H1 (cell line): ENCODE results near the gene HSD17B4. TPM values are rescaled to one million over a fixed set of nuclear protein-coding genes. Genes with fewer than 3 reads are reported as not detected.

ENCODE experiments used
- CTCF ChIA-PET: fragments of 300-600 bp; sonication (Branson Sonifier 250); formaldehyde crosslinking; loops from one replicate; lab custom pipeline; 2021; ENCODE audit not compliant: partially characterized antibody; lab: Charles Lee
- POLR2A ChIA-PET: fragments of 300-600 bp; sonication (Branson Sonifier 250); formaldehyde crosslinking; loops from one replicate; lab custom pipeline; 2021; ENCODE audit warnings: inconsistent platforms; ENCODE audit not compliant: partially characterized antibody; lab: Charles Lee
- DNase-seq, 2 experiments: peaks; one replicate each; pipeline versions ENCODE4 v3.0.0 to v3.0.0-alpha.2; 2010 to 2022; ENCODE audit warnings: low spot score in 2 of 2, low read depth in 1 of 2, mixed read lengths in 1 of 2
- FAIRE-seq: peaks from 2 replicates; lab custom pipeline; 2011; peaks lifted over from hg19 to GRCh38; lab: Jason Lieb, UNC
- H2AFZ ChIP-seq: 2 replicates; pipeline ENCODE4 v1.8.1; 2012; ENCODE audit warnings: low read length, inconsistent platforms
- H2AK5ac ChIP-seq: 2 replicates; pipeline ENCODE4 v1.6.1; 2013; ENCODE audit warnings: low read depth, low read length
- H2BK120ac ChIP-seq: replicated peaks from 2 replicates; pipeline ENCODE3; 2013; ENCODE audit warnings: low read depth, low read length, inconsistent platforms
- H2BK12ac ChIP-seq: 2 replicates; pipeline ENCODE4 v1.6.1; 2013; ENCODE audit warnings: low read depth, low read length
- H2BK15ac ChIP-seq: 2 replicates; pipeline ENCODE4 v1.6.1; 2013; ENCODE audit warnings: low read length
- H2BK20ac ChIP-seq: 2 replicates; pipeline ENCODE4 v1.6.1; 2013; ENCODE audit warnings: low read length
- H2BK5ac ChIP-seq: 2 replicates; pipeline ENCODE4 v1.6.1; 2013; ENCODE audit warnings: low read depth, low read length
- H3K14ac ChIP-seq: 2 replicates; pipeline ENCODE4 v1.6.1; 2013; ENCODE audit warnings: inconsistent platforms; ENCODE audit not compliant: insufficient read length
- H3K18ac ChIP-seq: 2 replicates; pipeline ENCODE4 v1.6.1; 2013; ENCODE audit warnings: low read length; ENCODE audit errors: extremely low read depth
- H3K23ac ChIP-seq: 2 replicates; pipeline ENCODE4 v1.6.1; 2013; ENCODE audit warnings: inconsistent platforms; ENCODE audit not compliant: insufficient read length
- H3K23me2 ChIP-seq: 2 replicates; pipeline ENCODE4 v1.6.1; 2013; ENCODE audit warnings: low read depth, low read length
- H3K27ac ChIP-seq: 2 replicates; pipeline ENCODE4 v1.6.1; 2011; ENCODE audit warnings: low read depth, low read length, inconsistent platforms
- H3K27me3 ChIP-seq, 4 experiments: replicated peaks in 1 of 4; 1 replicate in 1 of 4; 2 replicates in 3 of 4; pipeline versions ENCODE4 v1.6.1 to v1.8.1; 2011 to 2013; ENCODE audit warnings: low read length in 3 of 4, mild to moderate bottlenecking in 3 of 4, inconsistent platforms in 2 of 4, mixed read lengths in 2 of 4, moderate library complexity in 1 of 4; ENCODE audit not compliant: control insufficient read depth in 3 of 4, insufficient read depth in 3 of 4; ENCODE audit errors: extremely low read depth in 1 of 4
- H3K36me3 ChIP-seq, 4 experiments: 2 replicates each; pipeline versions ENCODE4 v1.6.1 to v1.8.1; 2011 to 2013; ENCODE audit warnings: mild to moderate bottlenecking in 4 of 4, low read length in 3 of 4, moderate library complexity in 2 of 4, control low read depth in 1 of 4, inconsistent platforms in 1 of 4; ENCODE audit not compliant: insufficient read depth in 4 of 4, control insufficient read depth in 2 of 4
- H3K4ac ChIP-seq: replicated peaks from 2 replicates; pipeline ENCODE3; 2013; ENCODE audit warnings: low read length, low read depth, mixed read lengths, inconsistent platforms; ENCODE audit not compliant: insufficient read length
- H3K4me1 ChIP-seq, 4 experiments: replicated peaks in 1 of 4; 1 replicate in 1 of 4; 2 replicates in 3 of 4; pipeline versions ENCODE4 v1.6.1 to v1.8.1; 2011 to 2013; ENCODE audit warnings: low read length in 3 of 4, inconsistent platforms in 2 of 4, mixed read lengths in 1 of 4; ENCODE audit not compliant: insufficient read depth in 4 of 4, control insufficient read depth in 3 of 4
- H3K4me2 ChIP-seq, 2 experiments: 2 replicates each; pipeline versions ENCODE4 v1.6.1 to v1.8.1; 2011 to 2013; ENCODE audit warnings: low read depth in 2 of 2, low read length in 2 of 2, control low read depth in 1 of 2, inconsistent platforms in 1 of 2, mild to moderate bottlenecking in 1 of 2; ENCODE audit not compliant: insufficient read depth in 1 of 2
- H3K4me3 ChIP-seq, 4 experiments: fragments of 200-600, 300-600 bp in 1 of 4; sonication (generic), shearing (Covaris generic), sonication (Bioruptor Twin) in 1 of 4; 2 replicates each; pipeline versions ENCODE4 v1.5.1 to v1.8.1; 2011 to 2016; ENCODE audit warnings: low read length in 4 of 4, low read depth in 3 of 4, control low read depth in 2 of 4, inconsistent platforms in 2 of 4, mild to moderate bottlenecking in 2 of 4, mixed read lengths in 1 of 4, moderate library complexity in 1 of 4; ENCODE audit not compliant: insufficient read depth in 2 of 4; ENCODE audit errors: extremely low read depth in 1 of 4
- H3K56ac ChIP-seq: replicated peaks from 2 replicates; pipeline ENCODE3; 2013; ENCODE audit warnings: low read depth, mild to moderate bottlenecking, mixed read lengths, low read length, inconsistent platforms; ENCODE audit not compliant: insufficient read length
- H3K79me1 ChIP-seq: 2 replicates; pipeline ENCODE4 v1.6.1; 2013; ENCODE audit warnings: low read depth, low read length, control low read depth
- H3K79me2 ChIP-seq, 2 experiments: 2 replicates each; pipeline versions ENCODE4 v1.6.1 to v1.8.1; 2012 to 2013; ENCODE audit warnings: low read length in 2 of 2, mild to moderate bottlenecking in 2 of 2, inconsistent platforms in 1 of 2; ENCODE audit not compliant: insufficient read depth in 2 of 2, control insufficient read depth in 1 of 2
- H3K9ac ChIP-seq, 4 experiments: replicated peaks in 1 of 4; 1 replicate in 1 of 4; 2 replicates in 3 of 4; pipeline versions ENCODE4 v1.6.1 to v1.8.1; 2011 to 2013; ENCODE audit warnings: low read depth in 3 of 4, low read length in 3 of 4, control low read depth in 2 of 4, mild to moderate bottlenecking in 2 of 4, moderate library complexity in 2 of 4, inconsistent platforms in 1 of 4; ENCODE audit errors: extremely low read depth in 1 of 4
- H3K9me3 ChIP-seq, 2 experiments: 2 replicates each; pipeline versions ENCODE4 v1.6.1 to v1.8.1; 2012 to 2013; ENCODE audit warnings: mild to moderate bottlenecking in 2 of 2, moderate library complexity in 2 of 2, control low read depth in 1 of 2, inconsistent platforms in 1 of 2, low read depth in 1 of 2, low read length in 1 of 2, mixed read lengths in 1 of 2; ENCODE audit not compliant: insufficient read depth in 2 of 2
- H4K20me1 ChIP-seq, 2 experiments: replicated peaks in 1 of 2; 2 replicates each; pipeline versions ENCODE3 to v1.8.1; 2011 to 2013; ENCODE audit warnings: inconsistent platforms in 2 of 2, low read length in 2 of 2, mild to moderate bottlenecking in 1 of 2; ENCODE audit not compliant: insufficient read depth in 2 of 2, control insufficient read depth in 1 of 2
- H4K5ac ChIP-seq: 2 replicates; pipeline ENCODE4 v1.6.1; 2013; ENCODE audit warnings: low read length, low read depth, mixed read lengths, inconsistent platforms; ENCODE audit not compliant: insufficient read length
- H4K8ac ChIP-seq: 2 replicates; pipeline ENCODE4 v1.8.0; 2013; ENCODE audit warnings: mild to moderate bottlenecking, moderate library complexity, low read length, inconsistent platforms; ENCODE audit not compliant: insufficient read depth; ENCODE audit errors: extremely low read depth
- H4K91ac ChIP-seq: replicated peaks from 2 replicates; pipeline ENCODE3; 2013; ENCODE audit warnings: low read length, mixed read lengths, inconsistent platforms; ENCODE audit not compliant: insufficient read length
- ASH2L ChIP-seq: fragments of 200-600, 300-600 bp; sonication (generic); IDR thresholded peaks from one replicate; pipeline ENCODE4 v1.7.1; 2017; ENCODE audit warnings: low read length
- ATF2 ChIP-seq: IDR thresholded peaks from 2 replicates; pipeline ENCODE4 v1.6.1; 2012; ENCODE audit warnings: low read length, inconsistent platforms
- EP300 ChIP-seq, 2 experiments: IDR thresholded peaks; 1 replicate in 1 of 2; 2 replicates in 1 of 2; pipeline ENCODE4 v1.6.1; 2011 to 2012; ENCODE audit warnings: low read depth in 2 of 2, low read length in 2 of 2, mild to moderate bottlenecking in 2 of 2, borderline replicate concordance in 1 of 2, inconsistent platforms in 1 of 2, moderate library complexity in 1 of 2
- JUND ChIP-seq: IDR thresholded peaks from 2 replicates; pipeline ENCODE4 v1.6.1; 2011; ENCODE audit warnings: mild to moderate bottlenecking, improper control_type of control experiment, low read length
- KDM1A ChIP-seq: fragments of 200-600, 300-600 bp; sonication (generic); IDR thresholded peaks from 2 replicates; pipeline ENCODE4 v1.7.1; 2016; ENCODE audit warnings: mild to moderate bottlenecking, low read length, borderline replicate concordance
- RFX5 ChIP-seq: IDR thresholded peaks from 2 replicates; pipeline ENCODE4 v1.6.1; 2011; ENCODE audit warnings: low read depth, low read length, improper control_type of control experiment, borderline replicate concordance
- SIN3A ChIP-seq, 2 experiments: IDR thresholded peaks in 1 of 2; conservative IDR thresholded peaks in 1 of 2; 2 replicates each; pipeline ENCODE4 v1.6.1; 2011 to 2012; ENCODE audit warnings: low read length in 2 of 2, improper control_type of control experiment in 1 of 2, low read depth in 1 of 2, mild to moderate bottlenecking in 1 of 2
- SRF ChIP-seq: IDR thresholded peaks from 2 replicates; pipeline ENCODE4 v1.6.1; 2011; ENCODE audit warnings: mild to moderate bottlenecking, low read depth, low read length, moderate library complexity
- SUZ12 ChIP-seq: fragments of 200-600 bp; sonication (generic); IDR thresholded peaks from 2 replicates; pipeline ENCODE4 v1.6.1; 2012; ENCODE audit warnings: mild to moderate bottlenecking, inconsistent platforms, low read length, moderate library complexity, mixed read lengths
- TAF7 ChIP-seq: optimal IDR thresholded peaks from 2 replicates; pipeline ENCODE3; 2011; ENCODE audit warnings: low read depth, mild to moderate bottlenecking, inconsistent platforms, low read length, moderate library complexity, borderline replicate concordance
- WGBS, 2 experiments: shearing (Covaris generic) in 1 of 2; methylation state at CpG; one replicate each; pipeline versions ENCODE4 v1.1.6 to v1.1.7; 2013 to 2015; ENCODE audit warnings: low lambda C conversion rate in 2 of 2, mixed read lengths in 2 of 2, inconsistent platforms in 1 of 2, low coverage in 1 of 2, missing lambda C conversion rate in 1 of 2; ENCODE audit not compliant: insufficient replicate concordance in 2 of 2, insufficient coverage in 1 of 2, insufficient read length in 1 of 2; ENCODE audit errors: extremely low coverage in 1 of 2, missing lambda C conversion rate in 1 of 2; 5-methylcytosine and 5-hydroxymethylcytosine counted together
- polyA plus RNA-seq, 7 experiments: library from polyadenylated mRNA; depleted of rRNA in 3 of 7; stranded (reverse) in 5 of 7; unstranded in 2 of 7; fragments of >200 nt in 5 of 7; fragments of 200-250 nt in 2 of 7; gene quantifications; 1 replicate in 5 of 7; 2 replicates in 1 of 7; 4 replicates in 1 of 7; pipeline versions ENCODE4 v1.2.1 to v1.2.3, GENCODE V29; 2011 to 2013; ENCODE audit warnings: missing spikeins in 2 of 7, mixed read lengths in 2 of 7
- total RNA-seq: library from RNA; stranded (reverse); fragmentation: NEBNext Ultra II Directional; extraction: Animal tissue kit (Norgen Biotek cat#: 25700); gene quantifications from 2 replicates; pipeline ENCODE4 v1.2.1, GENCODE V29; 2021

HSD17B4 gene
- total and polyA plus RNA-seq, 2 of the 8 experiments (the other 6 are each of a cell fraction or from before 2014, with no cell fraction given) = 305 to 369 TPM

- Histone ChIP-seq H3K27ac (no peak overlapping the region), H2BK5ac (no peak overlapping the region), H3K4ac (no peak overlapping the region), H3K4me1 (no peaks in the 10 kb centered on the region), H3K79me1 (no peaks in the 10 kb centered on the region), H4K5ac (no peak overlapping the region), H3K9ac (no peak overlapping the region), H2AK5ac (no peak overlapping the region), H3K79me2 (no peaks in the 10 kb centered on the region), H2BK120ac (no peak overlapping the region), H3K56ac (no peak overlapping the region), H2BK20ac (no peak overlapping the region), H3K23me2 (no peaks in the 10 kb centered on the region), H2BK12ac (no peak overlapping the region), H2BK15ac (no peak overlapping the region), H3K4me2 (no peak overlapping the region), H2AFZ (no peak overlapping the region), H4K91ac (no peak overlapping the region), H4K8ac (no peak overlapping the region), H3K18ac (no peak overlapping the region), H3K14ac (no peak overlapping the region), H3K36me3 (peaks cover 0 to 16% (median 2%) of the 10 kb centered on the region in 4 experiments; a peak in 2 of 8 replicates), H3K23ac (no peak overlapping the region), H3K27me3 (no peaks in the 10 kb centered on the region), H4K20me1 (no peaks in the 10 kb centered on the region), H3K4me3 (no peak overlapping the region), H3K9me3 (no peaks in the 10 kb centered on the region)
- 100% methylated on average over 1 of the region's 1 CpG; no CpG with 5 or more reads in 1 of the 2 experiments for WGBS, 2 experiments
- DNase-seq (no peak), FAIRE-seq (no peak)
- ChIA-PET CTCF (interaction anchor here (0.9 kb wide), 1 partner anchor 554 kb away, joined by 3 read pairs; the partner anchor contains the start of gene DTWD2), POLR2A (no interaction called here)
- no peak for TF ChIP-seq SIN3A (conservative IDR thresholded peaks at IDR 0.05 in 1 of 2, IDR thresholded peaks at IDR 0.05 in 1 of 2; ENCODE audit: low read depth in 1 of 2, low read length in 2 of 2)
- TF ChIP-seq SRF = no peak
- TF ChIP-seq EP300 (IDR thresholded peaks at IDR 0.05; ENCODE audit: borderline replicate concordance in 1 of 2, low read depth in 2 of 2, low read length in 2 of 2) = no peak
- no peak for TF ChIP-seq ASH2L
- no peak for TF ChIP-seq KDM1A
- TF ChIP-seq JUND = no peak
- TF ChIP-seq ATF2 = no peak
- TF ChIP-seq TAF7 = no peak
- TF ChIP-seq SUZ12 = no peak
- TF ChIP-seq RFX5 = no peak
Measured at GRCh38 chr5:119541716-119542115, 89.4 kb downstream of the HSD17B4 start.
